PC-3 (cell line): Measurements from ENCODE around the gene ST6GALNAC2. TPM values are rescaled to one million over a fixed set of nuclear protein-coding genes. Genes with fewer than 3 reads are reported as not detected.
A peak's percentile ranks its signal among the peaks of the same experiment; 100 is the strongest.
"Not testable (repeated sequence)": the region's sequence is repeated elsewhere in the genome, so short reads cannot be mapped to it uniquely, and the experiment has no call there.

Source experiments
- ATAC-seq: fragments of 200-7000 bp; cut with Tn5 transposase; 2 replicates; pipeline ENCODE4 v1.9.1; 2020; ENCODE audit warnings: mild to moderate bottlenecking, moderate library complexity
- BruUV-seq: library from RNA; stranded (reverse); fragments of 400-500 nt; replicated peaks from 2 replicates; lab custom pipeline; 2021; lab: Mats Ljungman, UMichigan
- CTCF ChIA-PET: fragments of 300-600 bp; sonication (Branson Sonifier 250); formaldehyde crosslinking; loops from one replicate; lab custom pipeline; 2022; ENCODE audit warnings: antibody characterized with exemption; lab: Charles Lee
- POLR2A ChIA-PET: fragments of 300-600 bp; sonication (Branson Sonifier 250); formaldehyde crosslinking; loops from one replicate; lab custom pipeline; 2022; ENCODE audit warnings: antibody characterized with exemption; ENCODE audit not compliant: unreplicated experiment; lab: Charles Lee
- DNase-seq: peaks from one replicate; pipeline ENCODE4 v3.0.0-alpha.2; 2015
- H2AFZ ChIP-seq: fragments of 300-600 bp; sonication (generic); 2 replicates; pipeline ENCODE4 v1.6.0; 2016; ENCODE audit warnings: antibody characterized with exemption, low read length
- H3F3A ChIP-seq: fragments of 300-600 bp; sonication (generic); one replicate; pipeline ENCODE4 v1.6.0; 2017; ENCODE audit warnings: antibody characterized with exemption, low read length, control low read depth, mild to moderate bottlenecking; ENCODE audit not compliant: unreplicated experiment
- H3K27ac ChIP-seq: fragments of 300-600 bp; sonication (generic); 2 replicates; pipeline ENCODE4 v1.5.1; 2016; ENCODE audit warnings: mild to moderate bottlenecking, low read length
- H3K27me3 ChIP-seq: fragments of 300-600 bp; sonication (generic); 2 replicates; pipeline ENCODE4 v1.6.1; 2016; ENCODE audit warnings: low read length, mixed read lengths
- H3K36me3 ChIP-seq: fragments of 300-600 bp; sonication (generic); 2 replicates; pipeline ENCODE4 v1.6.1; 2016; ENCODE audit warnings: low read depth, mixed run types, low read length, mixed read lengths
- H3K4me1 ChIP-seq: fragments of 300-600 bp; sonication (generic); 2 replicates; pipeline ENCODE4 v1.5.1; 2016; ENCODE audit warnings: low read length; ENCODE audit not compliant: insufficient read depth
- H3K4me2 ChIP-seq: fragments of 300-600 bp; sonication (generic); 2 replicates; pipeline ENCODE4 v1.6.0; 2016; ENCODE audit warnings: low read length
- H3K4me3 ChIP-seq: fragments of 300-600 bp; sonication (generic); 2 replicates; pipeline ENCODE4 v1.5.1; 2016; ENCODE audit warnings: mild to moderate bottlenecking, low read length, mixed read lengths
- H3K79me2 ChIP-seq: fragments of 300-600 bp; sonication (generic); 2 replicates; pipeline ENCODE4 v1.6.1; 2017; ENCODE audit warnings: low read length, mixed read lengths
- H3K9ac ChIP-seq: fragments of 300-600 bp; sonication (generic); 2 replicates; pipeline ENCODE4 v1.6.0; 2016; ENCODE audit warnings: mild to moderate bottlenecking, low read length
- H3K9me2 ChIP-seq: fragments of 300-600 bp; sonication (generic); replicated peaks from 2 replicates; pipeline ENCODE4 v1.6.1; 2016; ENCODE audit warnings: mixed run types, low read length, mixed read lengths
- H3K9me3 ChIP-seq: fragments of 300-600 bp; sonication (generic); 2 replicates; pipeline ENCODE4 v1.6.1; 2016; ENCODE audit warnings: low read length, mixed read lengths
- H4K20me1 ChIP-seq: fragments of 300-600 bp; sonication (generic); 2 replicates; pipeline ENCODE4 v1.6.1; 2016; ENCODE audit warnings: low read length, mixed read lengths
- CTCF ChIP-seq: fragments of 300-600 bp; sonication (generic); conservative IDR thresholded peaks from 2 replicates; pipeline ENCODE4 v1.5.1; 2017; ENCODE audit warnings: antibody characterized with exemption, low read depth, mild to moderate bottlenecking, low read length
- EZH2 ChIP-seq: fragments of 300-600 bp; sonication (generic); IDR thresholded peaks from one replicate; pipeline ENCODE4 v1.6.1; 2017; ENCODE audit warnings: antibody characterized with exemption, mild to moderate bottlenecking, low read length; ENCODE audit not compliant: unreplicated experiment
- EZH2phosphoT487 ChIP-seq: fragments of 300-600 bp; sonication (generic); IDR thresholded peaks from 2 replicates; pipeline ENCODE4 v1.6.1; 2018; ENCODE audit warnings: mild to moderate bottlenecking, antibody characterized with exemption, low read length, borderline replicate concordance
- intact Hi-C: fragments of 100-400 bp; cut with micrococcal nuclease; formaldehyde crosslinking; loops from 2 replicates; pipeline ENCODE4 v1.9.0; 2023
- total RNA-seq: library from RNA; depleted of rRNA; stranded (reverse); fragments of >200 nt; gene quantifications from 2 replicates; pipeline ENCODE4 v1.2.3, GENCODE V29; 2014

The ST6GALNAC2 gene
- total RNA-seq, 1 experiment from 2014 or later, result 1.0 TPM

GRCh38 chr17:76524598-76525512, 60.8 kb downstream of the ST6GALNAC2 start:
- ATAC-seq (peak; percentile 30), DNase-seq (peak; percentile 71)
- Histone ChIP-seq H4K20me1 (no peaks in the 10 kb centered on the region), H3K9me2 (no peaks in the 10 kb centered on the region), H3K4me1 (peaks cover 44% of the 10 kb centered on the region), H3K36me3 (no peaks in the 10 kb centered on the region), H2AFZ (peak overlapping the region; percentile 10), H3K4me3 (no peak overlapping the region), H3K79me2 (no peaks in the 10 kb centered on the region), H3K27ac (peak overlapping the region; percentile 59), H3K27me3 (no peaks in the 10 kb centered on the region), H3K4me2 (peak overlapping the region; percentile 50), H3K9ac (peak overlapping the region; percentile 40; the same call in 1 of the 2 replicates), H3F3A (no peaks in the 10 kb centered on the region), H3K9me3 (no peaks in the 10 kb centered on the region)
- TF ChIP-seq CTCF (no peak), EZH2phosphoT487 (no peak), EZH2 (no peak)
- ChIA-PET POLR2A (no interaction called here), CTCF (interaction anchor here (0.6 to 1.4 kb wide), 5 partner anchors 22 to 157 kb away, joined by 3 to 6 read pairs (median 3); no protein-coding TSS in a partner anchor)
- intact Hi-C loops, result no loop called here
- BruUV-seq, result no TSS peak

- peak; percentile 53 for ATAC-seq
- peak overlapping the region; percentile 46; the same call in 1 of the 2 replicates for H3K4me3 ChIP-seq
- CTCF ChIA-PET, result interaction anchor here (0.5 to 1.9 kb wide), 11 partner anchors 16 to 165 kb away, joined by 3 to 21 read pairs (median 5); partner anchors contain the start of gene ST6GALNAC2
- H4K20me1 ChIP-seq, result no peaks in the 10 kb centered on the region
- H3K36me3 ChIP-seq, result no peaks in the 10 kb centered on the region
- H3K4me2 ChIP-seq, result peak overlapping the region; percentile 78
- H3K27ac ChIP-seq, result no peak overlapping the region
- POLR2A ChIA-PET, result interaction anchor here (0.6 to 0.9 kb wide), 2 partner anchors 43 to 199 kb away, joined by 5 to 20 read pairs; no protein-coding TSS in a partner anchor
- H3K27me3 ChIP-seq, result no peaks in the 10 kb centered on the region
- H3K4me1 ChIP-seq, result peaks cover 30% of the 10 kb centered on the region
- no peaks in the 10 kb centered on the region for H3F3A ChIP-seq
- no peaks in the 10 kb centered on the region for H3K9me2 ChIP-seq
- no peaks in the 10 kb centered on the region for H3K9me3 ChIP-seq
- no TSS peak for BruUV-seq
- peak overlapping the region; percentile 31 for H3K9ac ChIP-seq
- peak; percentile 88 for DNase-seq
- intact Hi-C loops, result loop anchor here (1.0 to 2.0 kb wide), 5 partner anchors 24 to 191 kb away; no protein-coding TSS in a partner anchor
- peak overlapping the region; percentile 70 for H2AFZ ChIP-seq
- H3K79me2 ChIP-seq, result no peaks in the 10 kb centered on the region
- TF ChIP-seq CTCF (peak; percentile 99), EZH2phosphoT487 (no peak)
Observed at GRCh38 chr17:76523084-76524037, 62.3 kb downstream of the ST6GALNAC2 start.

GRCh38 chr17:76521683-76522082, 64.0 kb downstream of the ST6GALNAC2 start:
- H3K9ac ChIP-seq, H3F3A ChIP-seq, H3K4me2 ChIP-seq, H3K36me3 ChIP-seq, H3K9me3 ChIP-seq, H4K20me1 ChIP-seq, H3K27ac ChIP-seq, H3K4me3 ChIP-seq, H2AFZ ChIP-seq, ATAC-seq, DNase-seq, BruUV-seq, H3K9me2 ChIP-seq, H3K27me3 ChIP-seq, H3K79me2 ChIP-seq: not testable (repeated sequence)
- CTCF ChIA-PET, result interaction anchor here (0.5 to 0.7 kb wide), 2 partner anchors 158 to 182 kb away, joined by 3 read pairs; no protein-coding TSS in a partner anchor
- intact Hi-C loops, result loop anchor here (2.0 kb wide), 3 partner anchors 71 to 193 kb away; no protein-coding TSS in a partner anchor
- POLR2A ChIA-PET, result interaction anchor here (0.6 kb wide), 1 partner anchor 37 kb away, joined by 3 read pairs; no protein-coding TSS in a partner anchor
- peaks cover 20% of the 10 kb centered on the region for H3K4me1 ChIP-seq
